Upper lobe of right lung (tissue), 1 donor: Measurements from ENCODE around the gene SLC2A4. TPM values are rescaled to one million over a fixed set of nuclear protein-coding genes. Genes with fewer than 3 reads are reported as not detected.

Experiments used
- ATAC-seq: fragments of 200-7000 bp; cut with Tn5 transposase; one replicate; pipeline ENCODE4 v1.9.1; 2020; ENCODE audit warnings: mild to moderate bottlenecking, moderate library complexity
- DNase-seq: peaks from one replicate; pipeline ENCODE4 v3.0.0-alpha.2; 2020
- H3K27ac ChIP-seq: fragments of 200-600 bp; one replicate; pipeline ENCODE4 v1.8.0; 2022
- H3K27me3 ChIP-seq: fragments of 200-600 bp; one replicate; pipeline ENCODE4 v1.8.0; 2022; ENCODE audit warnings: mild to moderate bottlenecking
- H3K36me3 ChIP-seq: fragments of 200-600 bp; one replicate; pipeline ENCODE4 v1.8.0; 2022
- H3K4me1 ChIP-seq: fragments of 200-600 bp; one replicate; pipeline ENCODE4 v1.8.0; 2022
- H3K4me3 ChIP-seq: fragments of 200-600 bp; one replicate; pipeline ENCODE4 v1.8.0; 2022; ENCODE audit warnings: mild to moderate bottlenecking
- H3K9me3 ChIP-seq: fragments of 200-600 bp; one replicate; pipeline ENCODE4 v1.8.0; 2022
- intact Hi-C: fragments of 100-400 bp; cut with DNase I; formaldehyde crosslinking; loops from one replicate; pipeline ENCODE4 v1.11.0; 2022
- total RNA-seq: library from RNA; stranded (reverse); fragmentation: NEBNext Ultra II Directional; extraction: Animal tissue kit (Norgen Biotek cat#: 25700); gene quantifications from one replicate; pipeline ENCODE4 v1.2.1, GENCODE V29; 2021
- TF ChIP-seq, protein P1 (sequence below): fragments of 200-600 bp; IDR thresholded peaks from one replicate; pipeline ENCODE4 v1.8.0; 2022; ENCODE audit warnings: antibody characterized with exemption
- donor health status: DM: no; HTN: yes; CAD: no; lungs with severe emphysema.

The SLC2A4 gene
- total RNA-seq, 1 donor from 2014 or later = 1.6 TPM

DNA sequence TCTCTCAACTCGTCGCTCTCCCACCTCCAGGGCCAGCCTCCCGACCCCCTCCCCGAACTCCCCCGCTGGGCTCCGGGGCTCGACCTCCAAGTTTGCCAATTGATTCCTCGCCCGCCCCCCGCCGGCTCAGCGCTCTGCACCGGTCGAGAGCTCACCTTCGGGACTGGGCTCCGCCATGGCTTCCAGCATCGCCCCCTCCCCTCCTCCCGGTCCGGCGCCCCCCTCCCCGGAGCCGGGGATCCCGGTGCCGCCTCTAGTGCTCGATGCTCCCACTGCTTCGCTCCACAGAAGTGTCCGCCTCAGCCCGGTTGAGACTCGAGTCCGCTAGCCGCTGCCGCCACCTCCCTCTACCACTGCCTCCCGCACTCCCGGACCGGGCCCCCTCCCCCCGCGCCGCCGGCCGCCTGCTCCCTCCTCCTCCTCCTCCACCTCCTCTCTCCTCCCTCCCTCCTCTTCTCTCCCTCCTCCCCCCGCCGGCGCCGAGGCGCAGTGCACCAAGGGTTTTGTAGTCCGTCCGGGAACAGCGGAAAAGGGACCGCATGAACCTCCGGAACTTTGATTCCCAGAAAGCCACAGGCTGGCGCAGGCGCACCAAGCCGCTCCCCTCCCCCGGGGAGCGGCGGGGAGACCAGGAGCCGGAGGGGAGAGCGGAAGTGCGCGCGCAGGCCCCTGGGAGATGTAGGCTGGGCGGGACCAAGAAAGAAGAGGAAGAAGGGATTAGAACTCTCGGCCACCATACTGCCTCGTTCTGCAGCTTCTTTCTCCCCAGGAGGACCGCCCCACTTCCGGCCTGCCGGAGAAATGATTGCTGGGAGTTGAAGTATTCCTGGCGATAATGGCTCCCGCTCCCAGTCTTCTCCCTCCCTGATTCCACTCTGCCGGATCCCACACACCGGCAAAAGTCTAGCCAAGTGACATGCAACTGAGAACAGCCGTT is 42.2 kb upstream of the SLC2A4 start, which contains the start of gene PHF23:
Gene PHF23 (minus strand): TSS at position 367 of the 937 bp plus-strand sequence. CDS start 178 bp downstream, at position 189.
- H3K27me3 ChIP-seq = no peaks in the 10 kb centered on the region
- H3K4me1 ChIP-seq = peaks cover 36% of the 10 kb centered on the region
- TF ChIP-seq, protein P1, sequence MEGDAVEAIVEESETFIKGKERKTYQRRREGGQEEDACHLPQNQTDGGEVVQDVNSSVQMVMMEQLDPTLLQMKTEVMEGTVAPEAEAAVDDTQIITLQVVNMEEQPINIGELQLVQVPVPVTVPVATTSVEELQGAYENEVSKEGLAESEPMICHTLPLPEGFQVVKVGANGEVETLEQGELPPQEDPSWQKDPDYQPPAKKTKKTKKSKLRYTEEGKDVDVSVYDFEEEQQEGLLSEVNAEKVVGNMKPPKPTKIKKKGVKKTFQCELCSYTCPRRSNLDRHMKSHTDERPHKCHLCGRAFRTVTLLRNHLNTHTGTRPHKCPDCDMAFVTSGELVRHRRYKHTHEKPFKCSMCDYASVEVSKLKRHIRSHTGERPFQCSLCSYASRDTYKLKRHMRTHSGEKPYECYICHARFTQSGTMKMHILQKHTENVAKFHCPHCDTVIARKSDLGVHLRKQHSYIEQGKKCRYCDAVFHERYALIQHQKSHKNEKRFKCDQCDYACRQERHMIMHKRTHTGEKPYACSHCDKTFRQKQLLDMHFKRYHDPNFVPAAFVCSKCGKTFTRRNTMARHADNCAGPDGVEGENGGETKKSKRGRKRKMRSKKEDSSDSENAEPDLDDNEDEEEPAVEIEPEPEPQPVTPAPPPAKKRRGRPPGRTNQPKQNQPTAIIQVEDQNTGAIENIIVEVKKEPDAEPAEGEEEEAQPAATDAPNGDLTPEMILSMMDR = no peak
- H3K4me3 ChIP-seq = peak within 1 kb of the TSS; percentile 99
- no peaks in the 10 kb centered on the region for H3K9me3 ChIP-seq
- intact Hi-C loops = no loop called here
- ATAC-seq = peak; percentile 83
- DNase-seq = peak; percentile 100
- peak within 1 kb of the TSS; percentile 88 for H3K27ac ChIP-seq
- H3K36me3 ChIP-seq = peaks cover 44% of the 10 kb centered on the region

DNA sequence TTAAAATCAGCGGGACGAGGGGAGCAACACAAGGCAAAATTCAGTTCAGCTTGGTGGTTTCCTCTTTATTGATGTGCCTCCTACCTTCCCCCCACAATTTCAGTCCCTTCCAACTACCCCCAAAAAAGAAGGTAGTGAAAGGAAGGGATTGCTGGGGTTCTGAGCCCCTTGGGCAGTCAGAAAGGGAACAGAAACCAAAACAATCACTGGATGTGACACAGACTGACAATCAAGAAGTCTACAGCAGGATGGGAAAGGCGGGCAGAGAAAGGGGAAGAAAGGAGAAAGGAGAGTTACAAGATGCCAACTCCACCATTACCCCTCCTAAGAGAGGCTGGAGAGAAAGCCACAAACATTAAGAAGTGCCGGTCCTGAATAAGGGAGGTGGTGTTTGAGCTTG is 41.1 kb upstream of the SLC2A4 start:
- intact Hi-C loops = no loop called here
- Histone ChIP-seq H3K27ac (peak overlapping the region; percentile 97), H3K4me3 (peak overlapping the region; percentile 99), H3K36me3 (peaks cover 48% of the 10 kb centered on the region), H3K9me3 (no peaks in the 10 kb centered on the region), H3K27me3 (no peaks in the 10 kb centered on the region), H3K4me1 (peaks cover 28% of the 10 kb centered on the region)
- ATAC-seq = no peak
- no peak for DNase-seq
- TF ChIP-seq, protein P1 = no peak

DNA sequence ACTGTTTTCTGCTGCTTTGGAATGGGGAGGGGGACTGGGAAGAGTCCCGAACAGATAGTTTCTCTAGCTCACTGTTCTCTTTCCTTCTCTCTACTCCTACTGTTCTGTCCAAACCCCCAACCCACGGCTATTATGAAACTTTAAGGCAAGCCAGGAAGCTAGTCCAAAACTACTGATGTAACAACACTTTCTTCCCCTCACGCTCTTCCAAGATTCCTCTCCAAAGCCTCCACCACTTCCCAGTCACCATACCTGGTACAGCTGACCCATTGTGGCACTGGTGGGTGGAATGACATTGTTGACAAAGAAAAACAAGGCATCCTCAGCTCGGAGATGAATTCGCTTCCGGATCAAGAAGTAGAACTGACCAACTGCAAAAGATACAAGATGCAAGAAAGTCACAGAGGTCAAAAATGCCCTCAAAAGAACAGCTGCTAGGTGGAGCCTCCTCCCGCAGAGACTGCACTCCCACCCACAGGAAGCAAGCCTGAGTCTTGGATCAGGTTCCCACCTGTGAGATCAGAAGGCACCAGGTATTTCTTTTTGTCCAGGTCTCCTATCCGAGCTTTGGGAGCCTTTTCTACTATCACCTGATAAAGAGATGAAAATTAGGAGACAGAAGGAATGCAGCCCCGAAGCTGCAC is 40.3 kb upstream of the SLC2A4 start:
- DNase-seq = no peak
- intact Hi-C loops = no loop called here
- TF ChIP-seq, protein P1 = no peak
- H3K27ac ChIP-seq = peak overlapping the region; percentile 97
- H3K4me1 ChIP-seq = peaks cover 26% of the 10 kb centered on the region
- peak overlapping the region; percentile 99 for H3K4me3 ChIP-seq
- H3K36me3 ChIP-seq = peaks cover 48% of the 10 kb centered on the region
- no peak for ATAC-seq
- no peaks in the 10 kb centered on the region for H3K27me3 ChIP-seq
- H3K9me3 ChIP-seq = no peaks in the 10 kb centered on the region

DNA sequence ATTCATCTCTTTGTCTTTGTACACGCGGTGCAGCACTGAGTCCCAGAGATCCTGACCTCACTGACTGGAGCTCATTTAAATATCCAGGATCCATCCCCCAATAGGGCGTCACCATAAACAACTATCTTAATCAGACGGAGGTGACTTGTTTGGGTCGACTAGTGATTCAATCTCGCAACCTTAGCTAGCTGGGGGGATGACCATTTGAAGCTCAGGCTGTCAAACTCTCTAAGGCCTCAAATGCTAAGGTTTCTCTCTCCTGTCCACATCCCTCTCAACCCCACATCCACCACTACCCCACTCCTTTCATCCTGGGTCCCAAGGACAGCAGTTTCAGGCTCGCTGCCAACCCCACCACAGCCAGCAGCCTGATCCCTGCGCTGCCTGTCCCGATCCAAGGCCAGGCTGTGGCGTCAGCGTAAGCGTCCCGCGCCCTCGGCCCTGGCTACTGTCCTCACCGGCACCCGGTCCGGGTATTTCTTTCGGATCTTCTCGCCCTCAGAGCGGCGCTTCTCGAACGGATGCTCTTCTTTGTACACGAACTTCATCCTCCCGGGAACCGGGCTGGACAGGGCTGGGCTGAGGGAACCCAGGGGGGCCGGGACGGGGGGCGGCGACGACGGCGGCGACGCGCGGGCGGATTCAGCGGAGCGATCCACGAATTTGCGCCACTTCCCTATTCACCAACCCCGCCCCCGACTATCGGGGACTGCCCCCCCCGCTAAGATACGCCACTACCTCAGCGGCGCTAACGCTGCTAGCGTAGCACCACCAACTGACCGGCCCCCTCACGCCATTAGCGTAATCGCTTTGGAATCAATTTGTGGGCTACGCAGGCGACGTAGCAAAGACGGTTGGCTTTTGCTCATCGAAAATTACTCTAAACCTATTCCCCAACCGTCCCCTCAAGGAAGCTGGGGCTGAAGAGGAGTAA is 39.5 kb upstream of the SLC2A4 start, which contains the start of gene GABARAP:
Gene GABARAP (minus strand): TSS at position 667 of the 934 bp plus-strand sequence. CDS start 119 bp downstream, at position 548.
- intact Hi-C loops = no loop called here

More for the DNA sequence above, 39.5 kb upstream of the SLC2A4 start, which contains the start of gene GABARAP:
- Histone ChIP-seq H3K4me3 (peak within 1 kb of the TSS; percentile 99), H3K36me3 (peaks cover 54% of the 10 kb centered on the region), H3K4me1 (peaks cover 26% of the 10 kb centered on the region), H3K9me3 (no peaks in the 10 kb centered on the region), H3K27ac (peak within 1 kb of the TSS; percentile 97), H3K27me3 (no peaks in the 10 kb centered on the region)
- TF ChIP-seq, protein P1 = no peak
- ATAC-seq (peak; percentile 60), DNase-seq (peak; percentile 97)
